Upper lobe of right lung (tissue), 1 donor: ENCODE measurements around the gene IL2RG. TPM values are rescaled to one million over a fixed set of nuclear protein-coding genes. Genes with fewer than 3 reads are reported as not detected.

ENCODE experiments used
- ATAC-seq: fragments of 200-7000 bp; cut with Tn5 transposase; one replicate; pipeline ENCODE4 v1.9.1; 2020; ENCODE audit warnings: mild to moderate bottlenecking, moderate library complexity
- DNase-seq: peaks from one replicate; pipeline ENCODE4 v3.0.0-alpha.2; 2020
- H3K27ac ChIP-seq: fragments of 200-600 bp; one replicate; pipeline ENCODE4 v1.8.0; 2022
- H3K27me3 ChIP-seq: fragments of 200-600 bp; one replicate; pipeline ENCODE4 v1.8.0; 2022; ENCODE audit warnings: mild to moderate bottlenecking
- H3K36me3 ChIP-seq: fragments of 200-600 bp; one replicate; pipeline ENCODE4 v1.8.0; 2022
- H3K4me1 ChIP-seq: fragments of 200-600 bp; one replicate; pipeline ENCODE4 v1.8.0; 2022
- H3K4me3 ChIP-seq: fragments of 200-600 bp; one replicate; pipeline ENCODE4 v1.8.0; 2022; ENCODE audit warnings: mild to moderate bottlenecking
- H3K9me3 ChIP-seq: fragments of 200-600 bp; one replicate; pipeline ENCODE4 v1.8.0; 2022
- CTCF ChIP-seq: fragments of 200-600 bp; IDR thresholded peaks from one replicate; pipeline ENCODE4 v1.8.0; 2022; ENCODE audit warnings: antibody characterized with exemption
- intact Hi-C: fragments of 100-400 bp; cut with DNase I; formaldehyde crosslinking; loops from one replicate; pipeline ENCODE4 v1.11.0; 2022
- total RNA-seq: library from RNA; stranded (reverse); fragmentation: NEBNext Ultra II Directional; extraction: Animal tissue kit (Norgen Biotek cat#: 25700); gene quantifications from one replicate; pipeline ENCODE4 v1.2.1, GENCODE V29; 2021
- donor health status: DM: no; HTN: yes; CAD: no; lungs with severe emphysema.

IL2RG gene
- total RNA-seq, 1 donor from 2014 or later, result 20.8 TPM

DNA sequence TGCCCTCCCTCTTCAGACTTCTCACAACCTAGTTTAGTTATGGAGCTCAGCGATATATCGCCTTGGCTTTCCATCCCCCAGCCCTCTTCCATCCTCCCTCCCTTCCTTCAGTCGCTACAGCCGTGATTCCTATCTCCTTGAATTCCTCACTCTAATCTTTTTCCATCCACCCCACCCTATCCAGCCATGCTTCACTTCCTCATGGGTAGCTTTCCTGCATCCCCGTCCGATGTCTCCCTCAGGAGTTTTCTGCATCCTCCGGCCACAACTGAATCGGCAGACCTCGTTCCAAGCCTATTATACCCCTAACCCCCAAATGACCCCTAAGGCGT is 43.7 kb downstream of the IL2RG start:
- no peak for DNase-seq
- intact Hi-C loops, result no loop called here
- Histone ChIP-seq H3K36me3 (peaks cover 2% of the 10 kb centered on the region), H3K9me3 (no peaks in the 10 kb centered on the region), H3K27me3 (no peaks in the 10 kb centered on the region), H3K4me1 (peaks cover 4% of the 10 kb centered on the region), H3K4me3 (peak overlapping the region; percentile 62), H3K27ac (peak overlapping the region; percentile 65)
- no peak for ATAC-seq
- TF ChIP-seq CTCF, result no peak

GRCh38 chrX:71067089-71067488 is 44.3 kb downstream of the IL2RG start:
- no peak for ATAC-seq

DNA sequence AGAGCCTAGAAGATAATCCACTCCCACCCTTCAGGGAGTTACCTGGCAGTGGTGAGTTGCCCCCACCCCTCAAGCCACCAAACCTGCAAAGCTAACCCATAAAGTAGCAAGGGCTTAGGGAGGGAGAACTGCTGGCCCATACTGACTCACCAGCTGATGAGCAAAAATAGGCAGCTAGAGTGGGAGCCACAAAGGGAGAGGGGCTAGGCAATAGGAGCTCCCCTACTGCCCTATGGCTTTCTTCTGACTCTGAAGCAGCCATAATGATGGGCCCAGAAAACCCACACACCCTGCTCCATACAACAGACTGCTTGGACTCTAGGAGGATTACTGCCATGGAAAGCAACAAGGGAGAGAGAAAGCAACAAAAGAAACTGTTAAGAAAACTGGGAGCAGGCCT is 51.2 kb downstream of the IL2RG start:
- Histone ChIP-seq H3K36me3 (peaks cover 11% of the 10 kb centered on the region), H3K4me3 (no peak overlapping the region), H3K27me3 (no peaks in the 10 kb centered on the region), H3K4me1 (no peaks in the 10 kb centered on the region), H3K9me3 (no peaks in the 10 kb centered on the region), H3K27ac (no peak overlapping the region)
- no peak for ATAC-seq
- TF ChIP-seq CTCF, result no peak
- intact Hi-C loops, result no loop called here
- no peak for DNase-seq

More at GRCh38 chrX:71067089-71067488, 44.3 kb downstream of the IL2RG start:
- H3K27me3 ChIP-seq, result no peaks in the 10 kb centered on the region
- no peak for DNase-seq
- TF ChIP-seq CTCF, result no peak
- intact Hi-C loops, result no loop called here
- no peaks in the 10 kb centered on the region for H3K9me3 ChIP-seq
- peaks cover 6% of the 10 kb centered on the region for H3K36me3 ChIP-seq
- peak overlapping the region; percentile 65 for H3K27ac ChIP-seq
- H3K4me1 ChIP-seq, result peaks cover 4% of the 10 kb centered on the region
- H3K4me3 ChIP-seq, result peak overlapping the region; percentile 62

DNA sequence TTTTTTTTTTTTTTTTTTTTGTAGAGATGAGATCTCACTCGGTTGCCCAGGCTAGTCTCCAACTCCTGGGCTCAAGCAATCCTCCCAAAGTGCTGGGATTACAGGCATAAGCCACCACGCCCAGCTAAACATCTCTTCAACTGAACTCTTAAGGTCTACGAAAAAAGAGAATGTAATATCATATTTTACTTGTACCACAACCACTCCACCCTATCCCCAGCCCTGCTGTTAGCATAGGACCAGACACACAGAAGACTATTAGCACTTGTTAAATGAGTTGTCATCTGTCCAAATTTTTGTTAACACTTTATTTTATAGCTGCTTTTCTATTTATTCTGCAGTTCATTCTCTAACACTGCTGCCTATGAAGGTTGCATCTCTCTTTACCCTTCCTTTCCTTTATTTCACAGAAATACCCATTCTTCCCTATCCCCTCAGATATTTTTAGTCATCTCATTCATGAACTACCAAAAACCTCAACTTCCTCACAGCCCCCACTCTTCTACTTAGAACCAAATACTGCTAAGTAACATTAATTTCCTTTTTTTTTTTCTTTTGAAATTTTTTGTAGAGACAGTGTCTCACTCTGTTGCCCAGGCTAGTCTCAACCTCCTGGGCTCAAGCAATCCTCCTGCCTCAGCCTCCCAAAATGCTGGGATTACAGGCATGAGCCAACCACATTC is 53.4 kb downstream of the IL2RG start:
- no peak for DNase-seq
- Histone ChIP-seq H3K27ac (no peak overlapping the region), H3K36me3 (peaks cover 11% of the 10 kb centered on the region), H3K4me3 (no peak overlapping the region), H3K27me3 (no peaks in the 10 kb centered on the region), H3K9me3 (no peaks in the 10 kb centered on the region), H3K4me1 (no peaks in the 10 kb centered on the region)
- no peak for TF ChIP-seq CTCF
- no peak for ATAC-seq
- intact Hi-C loops, result no loop called here

Other genes starting within 250 kb of the IL2RG start
- gene TEX11, start 202.9 kb downstream of the IL2RG start, total RNA-seq, result not detected
- gene SLC7A3, start 180.5 kb downstream of the IL2RG start, total RNA-seq, result not detected
- 53.6 TPM for gene SNX12, start 43.2 kb downstream of the IL2RG start, total RNA-seq
- gene FOXO4, start 15.7 kb downstream of the IL2RG start, total RNA-seq, result 31.6 TPM
- not detected for gene CXorf65, start 4.8 kb downstream of the IL2RG start, total RNA-seq
- gene MED12, start 7.0 kb upstream of the IL2RG start, total RNA-seq, result 48.5 TPM
- gene NLGN3, start 33.3 kb upstream of the IL2RG start, total RNA-seq, result 0.69 TPM
- 5.4 TPM for gene GJB1, start 111.6 kb upstream of the IL2RG start, total RNA-seq
- gene ZMYM3, start 142.6 kb upstream of the IL2RG start, total RNA-seq, result 24.9 TPM
- gene NONO, start 172.1 kb upstream of the IL2RG start, total RNA-seq, result 208 TPM
- gene ITGB1BP2, start 190.2 kb upstream of the IL2RG start, total RNA-seq, result 0.38 TPM